Trophoblast cell (in vitro differentiated cells and primary cell): ENCODE measurements around the gene ACP1.

ENCODE experiments used
- DNase-seq, 2 donors: peaks; one replicate each; pipeline ENCODE4 v3.0.0-alpha.2; 2016
- H2AFZ ChIP-seq: 2 replicates; pipeline ENCODE4 v1.6.1; 2013; ENCODE audit warnings: low read length, moderate library complexity, mild to moderate bottlenecking; ENCODE audit not compliant: insufficient read depth, poor library complexity
- H2AK5ac ChIP-seq: 2 replicates; pipeline ENCODE4 v1.6.1; 2013; ENCODE audit warnings: mild to moderate bottlenecking, low read length
- H2BK120ac ChIP-seq: 2 replicates; pipeline ENCODE4 v1.6.1; 2013; ENCODE audit warnings: low read length, mild to moderate bottlenecking, moderate library complexity; ENCODE audit not compliant: insufficient read depth, poor library complexity
- H2BK12ac ChIP-seq: 2 replicates; pipeline ENCODE4 v1.6.1; 2013; ENCODE audit warnings: mild to moderate bottlenecking, low read length, moderate library complexity
- H2BK5ac ChIP-seq: 2 replicates; pipeline ENCODE4 v1.6.1; 2013; ENCODE audit warnings: low read length, low read depth, moderate library complexity, mild to moderate bottlenecking; ENCODE audit not compliant: poor library complexity
- H3K14ac ChIP-seq: 2 replicates; pipeline ENCODE4 v1.6.1; 2013; ENCODE audit warnings: mild to moderate bottlenecking, low read length
- H3K18ac ChIP-seq: 2 replicates; pipeline ENCODE4 v1.6.1; 2013; ENCODE audit warnings: mild to moderate bottlenecking, low read length
- H3K23ac ChIP-seq: 2 replicates; pipeline ENCODE4 v1.6.1; 2013; ENCODE audit warnings: low read length
- H3K27ac ChIP-seq: 2 replicates; pipeline ENCODE4 v1.5.1; 2013; ENCODE audit warnings: low read depth, mild to moderate bottlenecking, inconsistent platforms, low read length, moderate library complexity
- H3K27me3 ChIP-seq: 2 replicates; pipeline ENCODE4 v1.6.1; 2013; ENCODE audit warnings: inconsistent platforms, mild to moderate bottlenecking, low read length, moderate library complexity; ENCODE audit not compliant: insufficient read depth
- H3K36me3 ChIP-seq, 2 experiments: 1 replicate in 1 of 2; 2 replicates in 1 of 2; pipeline ENCODE4 v1.6.1; 2013; ENCODE audit warnings: low read length in 2 of 2, mild to moderate bottlenecking in 2 of 2, moderate library complexity in 1 of 2; ENCODE audit not compliant: insufficient read depth in 2 of 2, control insufficient read depth in 1 of 2
- H3K4ac ChIP-seq: 2 replicates; pipeline ENCODE4 v1.6.1; 2013; ENCODE audit warnings: low read depth, mild to moderate bottlenecking, low read length, moderate library complexity
- H3K4me1 ChIP-seq, 2 experiments: 1 replicate in 1 of 2; 2 replicates in 1 of 2; pipeline ENCODE4 v1.6.1; 2013; ENCODE audit warnings: low read length in 2 of 2, mild to moderate bottlenecking in 2 of 2, moderate library complexity in 1 of 2; ENCODE audit not compliant: insufficient read depth in 2 of 2, control insufficient read depth in 1 of 2
- H3K4me2 ChIP-seq: 2 replicates; pipeline ENCODE4 v1.6.1; 2013; ENCODE audit warnings: inconsistent platforms, mild to moderate bottlenecking, low read length, moderate library complexity
- H3K4me3 ChIP-seq: 2 replicates; pipeline ENCODE4 v1.5.1; 2013; ENCODE audit warnings: mild to moderate bottlenecking, low read depth, low read length, inconsistent platforms
- H3K79me1 ChIP-seq: one replicate; pipeline ENCODE4 v1.6.1; 2013; ENCODE audit warnings: low read length
- H3K79me2 ChIP-seq: 2 replicates; pipeline ENCODE4 v1.6.1; 2013; ENCODE audit warnings: low read length, mild to moderate bottlenecking; ENCODE audit not compliant: control insufficient read depth, insufficient read depth, poor library complexity
- H3K9ac ChIP-seq: 2 replicates; pipeline ENCODE4 v1.6.1; 2013; ENCODE audit warnings: mild to moderate bottlenecking, low read length
- H3K9me3 ChIP-seq: 2 replicates; pipeline ENCODE4 v1.6.1; 2013; ENCODE audit warnings: low read depth, mild to moderate bottlenecking, control low read depth, inconsistent platforms, low read length; ENCODE audit not compliant: insufficient read depth
- H4K12ac ChIP-seq: 2 replicates; pipeline ENCODE4 v1.6.1; 2013; ENCODE audit warnings: low read depth, mild to moderate bottlenecking, low read length, moderate library complexity
- H4K8ac ChIP-seq: 2 replicates; pipeline ENCODE4 v1.6.1; 2013; ENCODE audit warnings: low read depth, mild to moderate bottlenecking, low read length, moderate library complexity
- H4K91ac ChIP-seq: one replicate; pipeline ENCODE4 v1.6.1; 2013; ENCODE audit warnings: low read depth, mild to moderate bottlenecking, low read length, moderate library complexity
- WGBS: extraction: QIAGEN DNeasy Blood & Tissue Kit; methylation state at CpG from one replicate; pipeline ENCODE4 v1.1.7; 2013; ENCODE audit warnings: missing lambda C conversion rate; ENCODE audit not compliant: insufficient read length, insufficient coverage; ENCODE audit errors: extremely low coverage; 5-methylcytosine and 5-hydroxymethylcytosine counted together

ACP1 gene

GRCh38 chr2:305366-305765 lies 40.6 kb downstream of the ACP1 start:
- Histone ChIP-seq H4K12ac (no peak overlapping the region), H3K79me1 (no peaks in the 10 kb centered on the region), H2AFZ (no peak overlapping the region), H3K23ac (no peak overlapping the region), H3K4me2 (no peak overlapping the region), H3K9ac (no peak overlapping the region), H3K4me3 (no peak overlapping the region), H3K27ac (no peak overlapping the region), H3K79me2 (no peaks in the 10 kb centered on the region), H2AK5ac (no peak overlapping the region), H2BK12ac (no peak overlapping the region), H3K9me3 (no peaks in the 10 kb centered on the region), H2BK5ac (no peak overlapping the region), H3K27me3 (no peaks in the 10 kb centered on the region), H3K4ac (no peak overlapping the region), H2BK120ac (no peak overlapping the region), H4K8ac (no peak overlapping the region), H3K36me3 (no peaks in the 10 kb centered on the region), H3K18ac (no peak overlapping the region), H4K91ac (no peak overlapping the region), H3K4me1 (peaks cover 7 to 8% of the 10 kb centered on the region in 2 experiments), H3K14ac (no peak overlapping the region)
- DNase-seq: no peak
- no CpG with 5 or more reads among the region's 9 CpGs for WGBS

- Histone ChIP-seq H3K18ac (no peak overlapping the region), H2BK5ac (no peak overlapping the region), H3K14ac (no peak overlapping the region), H3K4me3 (no peak overlapping the region), H3K4ac (no peak overlapping the region), H2BK12ac (peak overlapping the region; percentile 18), H3K9me3 (no peaks in the 10 kb centered on the region), H4K8ac (no peak overlapping the region), H2AK5ac (no peak overlapping the region), H3K27ac (no peak overlapping the region), H3K4me1 (peaks cover 7 to 8% of the 10 kb centered on the region in 2 experiments), H4K12ac (no peak overlapping the region), H3K27me3 (no peaks in the 10 kb centered on the region), H3K36me3 (no peaks in the 10 kb centered on the region), H3K9ac (no peak overlapping the region), H2AFZ (no peak overlapping the region), H2BK120ac (no peak overlapping the region), H4K91ac (no peak overlapping the region), H3K4me2 (no peak overlapping the region), H3K79me1 (no peaks in the 10 kb centered on the region), H3K23ac (no peak overlapping the region), H3K79me2 (no peaks in the 10 kb centered on the region)
- WGBS: no CpG with 5 or more reads among the region's 13 CpGs
- no peak for DNase-seq
These were observed 44.6 kb downstream of the ACP1 start for GRCh38 chr2:309148-309953.

GRCh38 chr2:309954-310510 lies 45.3 kb downstream of the ACP1 start:
- H3K4me3 ChIP-seq: no peak overlapping the region

GRCh38 chr2:310994-311393 lies 46.2 kb downstream of the ACP1 start:
- Histone ChIP-seq H3K9ac (no peak overlapping the region), H3K9me3 (no peaks in the 10 kb centered on the region), H2BK5ac (no peak overlapping the region), H4K12ac (no peak overlapping the region), H2BK12ac (no peak overlapping the region), H3K27me3 (no peaks in the 10 kb centered on the region), H3K14ac (no peak overlapping the region), H3K79me2 (no peaks in the 10 kb centered on the region), H4K91ac (no peak overlapping the region), H3K23ac (no peak overlapping the region), H3K4ac (no peak overlapping the region), H3K4me3 (no peak overlapping the region), H2BK120ac (no peak overlapping the region), H3K79me1 (no peaks in the 10 kb centered on the region), H3K27ac (no peak overlapping the region), H3K4me1 (peaks cover 7 to 8% of the 10 kb centered on the region in 2 experiments), H2AK5ac (no peak overlapping the region), H2AFZ (no peak overlapping the region), H4K8ac (no peak overlapping the region), H3K36me3 (no peaks in the 10 kb centered on the region), H3K18ac (no peak overlapping the region), H3K4me2 (no peak overlapping the region)
- WGBS: no CpG with 5 or more reads among the region's 5 CpGs
- DNase-seq: no peak

More at GRCh38 chr2:309954-310510, 45.3 kb downstream of the ACP1 start:
- Histone ChIP-seq H3K9me3 (no peaks in the 10 kb centered on the region), H3K27me3 (no peaks in the 10 kb centered on the region), H3K4ac (no peak overlapping the region), H3K14ac (no peak overlapping the region), H2AFZ (no peak overlapping the region), H4K91ac (no peak overlapping the region), H3K23ac (no peak overlapping the region), H2BK120ac (no peak overlapping the region), H2BK12ac (no peak overlapping the region), H3K79me2 (no peaks in the 10 kb centered on the region), H3K4me2 (no peak overlapping the region), H2AK5ac (no peak overlapping the region), H3K36me3 (no peaks in the 10 kb centered on the region), H3K18ac (no peak overlapping the region), H3K79me1 (no peaks in the 10 kb centered on the region), H3K27ac (no peak overlapping the region), H4K12ac (no peak overlapping the region), H2BK5ac (no peak overlapping the region), H4K8ac (no peak overlapping the region), H3K4me1 (peaks cover 7 to 8% of the 10 kb centered on the region in 2 experiments), H3K9ac (no peak overlapping the region)
- DNase-seq: no peak
- no CpG with 5 or more reads among the region's 10 CpGs for WGBS
